Ishikawa (cell line): Measurements from ENCODE around the gene PSTPIP1.

Experiments
- CEBPB ChIP-seq: IDR thresholded peaks from 2 replicates; pipeline ENCODE4 v1.6.1; 2012
- CREB1 ChIP-seq: IDR thresholded peaks from 2 replicates; pipeline ENCODE4 v1.6.1; 2012; ENCODE audit warnings: low read depth
- EGR1 ChIP-seq: IDR thresholded peaks from 2 replicates; pipeline ENCODE4 v1.6.1; 2012
- EP300 ChIP-seq: IDR thresholded peaks from 2 replicates; pipeline ENCODE4 v1.6.1; 2012; ENCODE audit warnings: borderline replicate concordance
- FOXM1 ChIP-seq: IDR thresholded peaks from 2 replicates; pipeline ENCODE4 v1.6.1; 2012; ENCODE audit warnings: low read depth, borderline replicate concordance
- MAX ChIP-seq: IDR thresholded peaks from 2 replicates; pipeline ENCODE4 v1.6.1; 2012
- NFIC ChIP-seq: IDR thresholded peaks from 2 replicates; pipeline ENCODE4 v1.6.1; 2012
- RAD21 ChIP-seq: IDR thresholded peaks from 2 replicates; pipeline ENCODE4 v1.6.1; 2012; ENCODE audit warnings: low read depth
- REST ChIP-seq: IDR thresholded peaks from 2 replicates; pipeline ENCODE4 v1.6.1; 2012; ENCODE audit warnings: low read depth, mild to moderate bottlenecking
- TAF1 ChIP-seq: IDR thresholded peaks from 2 replicates; pipeline ENCODE4 v1.6.1; 2012; ENCODE audit warnings: low read depth, mild to moderate bottlenecking
- TCF12 ChIP-seq: IDR thresholded peaks from 2 replicates; pipeline ENCODE4 v1.6.1; 2012; ENCODE audit warnings: low read depth

DNA sequence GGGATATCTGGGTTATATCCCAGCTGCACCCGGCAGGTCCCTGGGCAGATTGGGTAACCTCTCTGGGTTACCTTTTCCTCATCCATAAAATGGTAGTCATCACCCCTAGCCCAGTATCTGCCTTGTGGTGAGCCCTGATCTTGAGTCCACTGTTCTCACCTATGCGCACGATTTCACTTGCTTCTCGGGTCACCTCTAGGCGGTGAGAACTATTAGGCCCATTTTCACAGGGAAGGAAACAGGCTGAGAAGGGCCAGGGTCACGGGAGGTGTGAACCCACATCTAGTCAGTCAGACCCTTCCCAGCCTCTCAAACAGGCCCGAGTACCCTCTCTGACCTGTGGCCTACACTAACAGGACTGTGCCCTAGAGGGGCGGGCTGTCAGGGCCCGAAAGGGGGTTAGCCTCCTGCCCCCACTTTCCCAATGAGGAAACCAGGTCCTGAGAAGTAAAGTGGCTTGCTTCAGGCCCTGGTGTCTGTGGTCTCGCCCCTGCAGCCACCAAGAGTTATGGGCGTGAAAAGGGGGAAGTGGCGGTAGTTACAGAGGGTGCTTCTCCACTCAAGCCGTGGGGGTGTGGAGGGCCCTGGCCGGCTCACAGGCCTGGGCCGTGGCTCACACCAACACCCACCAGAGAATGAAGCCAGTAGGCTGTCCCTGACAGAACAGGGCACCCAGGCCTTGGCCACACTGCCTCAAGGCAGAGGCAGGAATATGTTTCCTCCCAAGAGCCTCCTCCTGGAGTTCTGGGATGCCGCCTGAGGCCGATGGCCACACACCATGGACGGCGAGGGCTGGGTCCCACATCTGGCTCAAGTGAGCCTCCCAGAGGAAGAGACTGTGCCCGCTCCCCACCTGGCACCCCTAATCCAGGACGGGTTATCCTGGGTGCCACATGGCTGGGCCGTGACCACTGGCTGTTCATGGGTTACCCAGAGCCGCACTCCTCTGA, 19.5 kb downstream of the PSTPIP1 start:
- TF ChIP-seq TCF12: no peak
- no peak for TF ChIP-seq CEBPB
- no peak for TF ChIP-seq MAX
- no peak for TF ChIP-seq CREB1
- TF ChIP-seq TAF1: no peak
- TF ChIP-seq RAD21: no peak
- TF ChIP-seq NFIC: no peak
- no peak for TF ChIP-seq EGR1
- no peak for TF ChIP-seq EP300
- no peak for TF ChIP-seq REST
- no peak for TF ChIP-seq FOXM1
